ENCODE results near the gene HS1BP3.
A peak's percentile ranks its signal among the peaks of the same experiment; 100 is the strongest.

The HS1BP3 gene

GRCh38 chr2:20650393-20650876 lies 463 bp downstream of the HS1BP3 start:
- no peak for DNase-seq (ENCODE audit: low read depth)
- H3K4me3 ChIP-seq (ENCODE audit: low read depth, low read length) = peak overlapping the region; percentile 74

- H3K4me3 ChIP-seq (ENCODE audit: low read depth, low read length) = peak overlapping the region; percentile 74
- no peak for DNase-seq (ENCODE audit: low read depth)
Measured at GRCh38 chr2:20649976-20650375, 922 bp downstream of the HS1BP3 start.

DNA sequence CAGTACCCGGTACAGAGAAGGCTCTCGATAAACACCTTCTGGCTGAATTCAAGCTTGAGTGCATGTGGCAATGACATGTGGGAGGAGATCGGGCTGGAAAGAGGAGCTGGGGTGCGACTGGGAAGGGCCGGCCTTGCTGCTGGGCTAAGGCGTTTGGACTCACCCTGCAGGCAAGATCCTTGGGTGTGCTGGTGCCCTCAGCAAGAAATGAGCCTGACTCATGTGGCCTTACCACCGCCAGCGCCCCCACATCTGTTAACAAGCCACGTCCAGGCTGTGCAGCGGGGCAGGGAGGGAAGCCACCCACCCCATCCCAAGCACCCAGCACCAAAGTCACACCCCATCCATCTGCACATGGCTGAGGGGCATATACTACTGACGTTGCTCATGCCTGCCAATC lies 1.3 kb downstream of the HS1BP3 start:
- DNase-seq (ENCODE audit: low read depth) = no peak
- H3K4me3 ChIP-seq (ENCODE audit: low read depth, low read length) = no peak overlapping the region

DNA sequence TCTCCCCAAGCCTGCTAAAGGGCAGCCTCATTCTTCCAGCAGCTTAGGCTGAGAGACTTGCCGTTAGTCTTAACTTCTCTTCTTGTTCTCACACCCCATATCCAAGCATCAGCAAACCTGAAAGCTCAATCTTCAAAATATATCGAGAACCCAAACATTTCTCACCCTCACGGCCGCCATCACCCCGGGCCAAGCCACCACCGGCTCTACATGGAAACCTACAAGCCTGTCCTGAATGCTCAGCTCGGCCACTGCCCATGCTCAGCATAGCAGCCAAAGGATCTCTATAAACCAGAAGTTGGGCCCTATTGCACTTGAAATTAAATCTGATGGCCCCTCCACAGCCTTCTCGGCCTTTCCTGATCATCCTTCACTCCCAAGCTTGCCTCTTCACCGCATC lies 2.1 kb downstream of the HS1BP3 start:
- no peak for DNase-seq (ENCODE audit: low read depth)

GRCh38 chr2:20648206-20648605 lies 2.7 kb downstream of the HS1BP3 start:
- H3K4me3 ChIP-seq (ENCODE audit: low read depth, low read length) = no peak overlapping the region
- no peak for DNase-seq (ENCODE audit: low read depth)

More for the DNA sequence above, 2.1 kb downstream of the HS1BP3 start:
- no peak overlapping the region for H3K4me3 ChIP-seq (ENCODE audit: low read depth, low read length)

GRCh38 chr2:20647738-20648137 lies 3.2 kb downstream of the HS1BP3 start:
- H3K4me3 ChIP-seq (ENCODE audit: low read depth, low read length) = no peak overlapping the region

DNA sequence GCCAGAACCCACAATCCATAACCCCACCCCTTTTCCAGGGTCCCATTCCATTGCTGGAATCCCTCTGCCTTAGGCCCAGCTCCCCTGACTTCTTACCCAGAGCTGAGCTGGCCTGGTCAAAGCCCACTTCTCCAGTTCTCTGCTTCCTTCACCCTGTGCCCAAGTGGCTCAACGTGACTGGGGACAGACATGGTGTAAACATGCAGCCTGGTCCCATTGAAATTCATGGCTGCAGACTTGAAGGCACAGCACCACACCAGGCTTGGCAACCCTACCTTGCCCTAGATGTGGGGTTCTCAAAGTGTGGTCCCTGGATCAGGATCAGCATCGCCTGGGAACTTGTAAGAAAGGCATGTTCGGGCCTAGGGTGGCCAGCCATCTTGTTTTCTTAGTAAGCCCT lies 3.7 kb downstream of the HS1BP3 start:
- no peak for DNase-seq (ENCODE audit: low read depth)
- H3K4me3 ChIP-seq (ENCODE audit: low read depth, low read length) = no peak overlapping the region

More at GRCh38 chr2:20647738-20648137, 3.2 kb downstream of the HS1BP3 start:
- DNase-seq (ENCODE audit: low read depth) = no peak

DNA sequence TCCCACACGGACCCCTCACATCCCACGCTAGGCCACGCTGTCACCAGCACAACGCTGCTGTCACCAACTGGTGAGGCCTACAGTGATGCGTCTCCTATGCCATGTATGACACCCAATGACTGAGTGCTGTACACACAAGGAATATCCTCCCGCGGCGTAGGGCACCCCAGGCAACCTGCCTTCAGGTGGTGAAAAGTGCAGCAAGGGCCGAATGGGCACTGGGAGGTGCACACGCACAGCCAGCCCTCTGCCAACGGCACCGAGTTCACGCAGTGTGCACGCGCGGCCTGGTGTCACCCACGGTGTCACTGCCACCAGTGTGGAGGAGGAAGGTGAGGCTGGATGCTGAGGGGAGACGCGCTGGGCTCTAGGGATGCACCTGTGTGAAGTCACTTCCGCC lies 4.5 kb downstream of the HS1BP3 start:
- no peak for DNase-seq (ENCODE audit: low read depth)
- H3K4me3 ChIP-seq (ENCODE audit: low read depth, low read length) = no peak overlapping the region

DNA sequence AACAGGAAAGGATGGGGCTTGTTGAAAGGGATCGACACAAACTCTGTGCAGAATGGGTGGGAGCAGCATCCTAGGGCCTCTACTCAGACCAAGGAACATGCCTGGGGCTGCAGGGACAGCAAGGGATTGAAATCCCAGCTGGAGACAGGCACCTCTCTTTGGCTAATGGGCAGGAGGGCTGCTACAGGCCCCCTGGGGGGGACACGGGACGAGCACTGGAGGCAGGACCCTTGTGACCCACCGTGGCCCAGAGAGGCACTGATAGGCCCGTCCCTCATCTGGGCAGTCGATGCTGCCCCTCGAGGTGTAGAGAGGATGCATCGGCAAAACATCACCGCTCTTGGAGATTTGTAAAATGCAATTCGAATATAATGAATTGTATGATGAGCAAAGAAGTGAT lies 5.1 kb downstream of the HS1BP3 start:
- no peak for DNase-seq (ENCODE audit: low read depth)
- H3K4me3 ChIP-seq (ENCODE audit: low read depth, low read length) = no peak overlapping the region

DNA sequence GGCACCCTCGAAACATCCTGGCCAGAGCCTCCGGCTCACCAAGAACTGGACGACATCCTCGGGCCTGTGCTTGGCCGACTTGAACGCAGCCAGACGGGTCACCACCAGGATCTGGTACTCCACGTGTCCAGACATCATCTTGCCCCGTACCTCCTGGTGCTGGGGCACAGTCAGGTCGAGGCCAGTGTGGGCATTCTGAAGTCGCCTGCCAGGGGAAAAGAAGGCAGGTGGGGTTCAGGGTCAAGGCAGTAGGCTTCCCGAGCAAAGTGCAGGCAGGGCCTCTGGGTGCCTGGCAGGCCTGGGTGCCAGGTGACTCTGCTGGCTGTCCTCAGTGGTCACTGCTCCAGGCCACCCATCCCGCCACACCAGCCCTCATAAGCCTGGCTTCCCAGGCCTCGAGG lies 5.6 kb downstream of the HS1BP3 start:
- no peak overlapping the region for H3K4me3 ChIP-seq (ENCODE audit: low read depth, low read length)
- no peak for DNase-seq (ENCODE audit: low read depth)

DNA sequence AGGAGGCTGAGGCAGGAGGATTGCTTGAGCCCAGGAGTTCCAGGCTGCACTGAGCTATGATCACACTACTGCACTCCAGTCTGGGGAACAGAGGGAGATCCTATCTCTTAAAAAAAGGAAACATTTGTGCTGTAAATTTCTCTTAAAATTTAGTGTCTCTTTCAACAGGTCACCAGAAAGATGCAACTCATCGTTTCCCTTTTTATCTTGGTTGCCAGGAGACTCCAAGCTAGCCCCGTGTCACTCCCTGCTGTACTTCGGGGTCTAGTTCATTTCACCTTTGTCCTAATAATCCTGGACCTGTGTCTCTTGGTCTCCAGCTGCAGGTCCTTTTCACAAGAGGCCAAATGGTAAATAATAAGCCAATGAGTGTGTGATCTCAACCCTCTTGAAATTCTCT lies 7.1 kb downstream of the HS1BP3 start:
- DNase-seq (ENCODE audit: low read depth) = no peak
- H3K4me3 ChIP-seq (ENCODE audit: low read depth, low read length) = no peak overlapping the region

DNA sequence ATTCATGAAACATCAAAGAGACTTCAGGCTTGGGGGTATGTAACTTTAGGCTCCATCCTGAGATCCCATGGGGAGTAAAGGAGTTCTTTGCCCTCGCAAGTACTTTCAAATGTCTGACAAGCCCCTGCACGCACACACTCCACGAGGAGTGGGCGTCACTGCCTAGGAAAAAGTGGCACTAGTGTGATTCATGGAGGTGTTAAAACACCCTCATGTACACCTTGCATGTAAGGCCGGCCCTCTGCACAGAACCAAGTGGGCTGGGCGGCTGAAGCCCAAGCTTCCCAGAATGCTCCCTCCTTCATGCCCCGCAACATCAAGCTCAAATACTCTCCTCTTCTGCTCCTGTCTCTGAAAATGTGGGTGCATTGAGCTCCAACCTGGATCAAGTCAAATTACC lies 7.8 kb downstream of the HS1BP3 start:
- no peak overlapping the region for H3K4me3 ChIP-seq (ENCODE audit: low read depth, low read length)
- DNase-seq (ENCODE audit: low read depth) = no peak

- no peak for DNase-seq (ENCODE audit: low read depth)
- no peak overlapping the region for H3K4me3 ChIP-seq (ENCODE audit: low read depth, low read length)
Measured at GRCh38 chr2:20642055-20642971, 8.6 kb downstream of the HS1BP3 start.

DNA sequence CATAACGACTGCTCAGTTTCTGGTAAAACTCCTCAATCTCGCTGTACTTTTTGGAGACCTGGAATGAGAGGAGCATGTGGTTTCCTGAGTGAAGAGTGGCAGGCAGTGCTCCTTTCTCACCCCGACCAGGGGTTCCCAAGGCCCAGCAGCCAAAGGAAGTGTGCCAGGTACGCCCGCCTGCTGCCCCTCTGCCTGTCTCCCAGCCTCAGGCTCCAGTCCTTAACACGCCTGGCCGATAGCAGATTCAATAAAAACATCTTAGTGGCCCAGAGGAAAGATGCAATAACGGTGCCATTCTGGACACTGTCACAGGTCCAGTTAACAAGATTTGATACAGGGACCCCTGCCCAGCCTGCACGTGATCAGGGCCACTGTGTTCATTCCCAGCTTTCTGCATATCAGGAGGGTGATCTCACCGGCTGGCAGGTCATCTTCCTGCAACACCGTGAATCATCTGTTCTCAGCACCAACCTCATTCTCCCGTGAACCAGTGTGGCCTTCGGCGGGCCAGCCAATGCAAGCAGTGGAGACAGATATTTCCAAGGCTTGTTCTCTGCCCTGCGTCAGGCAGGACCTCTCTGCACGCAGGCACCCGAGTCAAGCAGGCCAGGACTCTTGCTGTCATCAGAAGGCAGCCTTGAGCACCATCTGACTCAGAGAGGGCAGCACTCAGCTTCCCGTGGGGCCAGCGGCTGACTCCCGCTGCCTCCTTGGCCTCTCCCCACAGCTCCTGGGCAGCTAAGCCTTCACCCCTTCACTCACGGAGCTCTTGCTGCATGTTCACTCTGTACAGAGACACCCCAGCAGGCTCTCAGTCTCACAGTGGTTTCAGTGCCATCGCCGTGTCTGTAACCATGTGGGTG lies 9.5 kb downstream of the HS1BP3 start:
- H3K4me3 ChIP-seq (ENCODE audit: low read depth, low read length) = no peak overlapping the region
- DNase-seq (ENCODE audit: low read depth) = peak; percentile 74

- no peak for DNase-seq (ENCODE audit: low read depth)
Measured at GRCh38 chr2:20640411-20641122, 10.3 kb downstream of the HS1BP3 start.

GRCh38 chr2:20638646-20639430 lies 12.1 kb downstream of the HS1BP3 start:
- DNase-seq (ENCODE audit: low read depth) = no peak
- no peak overlapping the region for H3K4me3 ChIP-seq (ENCODE audit: low read depth, low read length)

More at GRCh38 chr2:20640411-20641122, 10.3 kb downstream of the HS1BP3 start:
- H3K4me3 ChIP-seq (ENCODE audit: low read depth, low read length) = no peak overlapping the region

- DNase-seq (ENCODE audit: low read depth) = no peak
- H3K4me3 ChIP-seq (ENCODE audit: low read depth, low read length) = no peak overlapping the region
Measured at GRCh38 chr2:20638014-20638413, 12.9 kb downstream of the HS1BP3 start.

DNA sequence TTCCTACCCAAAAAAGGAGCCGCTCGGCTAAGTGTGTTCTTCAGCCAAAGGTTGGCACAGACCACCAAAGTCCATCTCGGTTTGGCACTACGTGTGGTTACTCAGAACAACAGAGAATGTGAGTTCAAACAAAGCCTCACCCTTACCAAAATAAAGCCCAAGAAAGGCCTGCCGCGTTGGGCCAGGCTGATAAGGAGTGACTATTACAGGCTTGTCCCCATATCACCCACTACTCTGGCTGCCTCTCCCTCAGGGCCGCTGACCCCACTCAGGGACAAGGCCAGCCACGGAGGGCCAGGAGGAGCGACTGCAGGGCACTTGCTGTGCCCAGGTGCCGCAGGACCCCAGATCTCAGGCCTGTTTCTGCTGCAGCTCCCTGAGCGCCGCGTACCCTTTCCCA lies 13.8 kb downstream of the HS1BP3 start:
- DNase-seq (ENCODE audit: low read depth) = no peak
- no peak overlapping the region for H3K4me3 ChIP-seq (ENCODE audit: low read depth, low read length)

Data from skeletal muscle cell (primary cell).